PC-3 (cell line): ENCODE measurements around the gene PEX13. TPM values are rescaled to one million over a fixed set of nuclear protein-coding genes. Genes with fewer than 3 reads are reported as not detected.

ENCODE experiments used
- ATAC-seq: fragments of 200-7000 bp; cut with Tn5 transposase; 2 replicates; pipeline ENCODE4 v1.9.1; 2020; ENCODE audit warnings: mild to moderate bottlenecking, moderate library complexity
- BruUV-seq: library from RNA; stranded (reverse); fragments of 400-500 nt; replicated peaks from 2 replicates; lab custom pipeline; 2021; lab: Mats Ljungman, UMichigan
- CTCF ChIA-PET: fragments of 300-600 bp; sonication (Branson Sonifier 250); formaldehyde crosslinking; loops from one replicate; lab custom pipeline; 2022; ENCODE audit warnings: antibody characterized with exemption; lab: Charles Lee
- POLR2A ChIA-PET: fragments of 300-600 bp; sonication (Branson Sonifier 250); formaldehyde crosslinking; loops from one replicate; lab custom pipeline; 2022; ENCODE audit warnings: antibody characterized with exemption; ENCODE audit not compliant: unreplicated experiment; lab: Charles Lee
- DNase-seq: peaks from one replicate; pipeline ENCODE4 v3.0.0-alpha.2; 2015
- H2AFZ ChIP-seq: fragments of 300-600 bp; sonication (generic); 2 replicates; pipeline ENCODE4 v1.6.0; 2016; ENCODE audit warnings: antibody characterized with exemption, low read length
- H3F3A ChIP-seq: fragments of 300-600 bp; sonication (generic); one replicate; pipeline ENCODE4 v1.6.0; 2017; ENCODE audit warnings: antibody characterized with exemption, low read length, control low read depth, mild to moderate bottlenecking; ENCODE audit not compliant: unreplicated experiment
- H3K27ac ChIP-seq: fragments of 300-600 bp; sonication (generic); 2 replicates; pipeline ENCODE4 v1.5.1; 2016; ENCODE audit warnings: mild to moderate bottlenecking, low read length
- H3K27me3 ChIP-seq: fragments of 300-600 bp; sonication (generic); 2 replicates; pipeline ENCODE4 v1.6.1; 2016; ENCODE audit warnings: low read length, mixed read lengths
- H3K36me3 ChIP-seq: fragments of 300-600 bp; sonication (generic); 2 replicates; pipeline ENCODE4 v1.6.1; 2016; ENCODE audit warnings: low read depth, mixed run types, low read length, mixed read lengths
- H3K4me1 ChIP-seq: fragments of 300-600 bp; sonication (generic); 2 replicates; pipeline ENCODE4 v1.5.1; 2016; ENCODE audit warnings: low read length; ENCODE audit not compliant: insufficient read depth
- H3K4me2 ChIP-seq: fragments of 300-600 bp; sonication (generic); 2 replicates; pipeline ENCODE4 v1.6.0; 2016; ENCODE audit warnings: low read length
- H3K4me3 ChIP-seq: fragments of 300-600 bp; sonication (generic); 2 replicates; pipeline ENCODE4 v1.5.1; 2016; ENCODE audit warnings: mild to moderate bottlenecking, low read length, mixed read lengths
- H3K79me2 ChIP-seq: fragments of 300-600 bp; sonication (generic); 2 replicates; pipeline ENCODE4 v1.6.1; 2017; ENCODE audit warnings: low read length, mixed read lengths
- H3K9ac ChIP-seq: fragments of 300-600 bp; sonication (generic); 2 replicates; pipeline ENCODE4 v1.6.0; 2016; ENCODE audit warnings: mild to moderate bottlenecking, low read length
- H3K9me2 ChIP-seq: fragments of 300-600 bp; sonication (generic); replicated peaks from 2 replicates; pipeline ENCODE4 v1.6.1; 2016; ENCODE audit warnings: mixed run types, low read length, mixed read lengths
- H3K9me3 ChIP-seq: fragments of 300-600 bp; sonication (generic); 2 replicates; pipeline ENCODE4 v1.6.1; 2016; ENCODE audit warnings: low read length, mixed read lengths
- H4K20me1 ChIP-seq: fragments of 300-600 bp; sonication (generic); 2 replicates; pipeline ENCODE4 v1.6.1; 2016; ENCODE audit warnings: low read length, mixed read lengths
- CTCF ChIP-seq: fragments of 300-600 bp; sonication (generic); conservative IDR thresholded peaks from 2 replicates; pipeline ENCODE4 v1.5.1; 2017; ENCODE audit warnings: antibody characterized with exemption, low read depth, mild to moderate bottlenecking, low read length
- EZH2 ChIP-seq: fragments of 300-600 bp; sonication (generic); IDR thresholded peaks from one replicate; pipeline ENCODE4 v1.6.1; 2017; ENCODE audit warnings: antibody characterized with exemption, mild to moderate bottlenecking, low read length; ENCODE audit not compliant: unreplicated experiment
- EZH2phosphoT487 ChIP-seq: fragments of 300-600 bp; sonication (generic); IDR thresholded peaks from 2 replicates; pipeline ENCODE4 v1.6.1; 2018; ENCODE audit warnings: mild to moderate bottlenecking, antibody characterized with exemption, low read length, borderline replicate concordance
- intact Hi-C: fragments of 100-400 bp; cut with micrococcal nuclease; formaldehyde crosslinking; loops from 2 replicates; pipeline ENCODE4 v1.9.0; 2023
- total RNA-seq: library from RNA; depleted of rRNA; stranded (reverse); fragments of >200 nt; gene quantifications from 2 replicates; pipeline ENCODE4 v1.2.3, GENCODE V29; 2014

The PEX13 gene
- total RNA-seq, 1 experiment from 2014 or later, result 37.7 TPM

- POLR2A ChIA-PET, result no interaction called here
- Histone ChIP-seq H3K9ac (no peak overlapping the region), H3K9me2 (no peaks in the 10 kb centered on the region), H3K79me2 (no peaks in the 10 kb centered on the region), H3K4me3 (no peak overlapping the region), H3K27me3 (no peaks in the 10 kb centered on the region), H3K4me1 (no peaks in the 10 kb centered on the region), H2AFZ (no peak overlapping the region), H3K36me3 (peaks cover 21% of the 10 kb centered on the region; the same call in 1 of the 2 replicates), H3F3A (no peaks in the 10 kb centered on the region), H3K9me3 (no peaks in the 10 kb centered on the region), H4K20me1 (no peaks in the 10 kb centered on the region), H3K27ac (no peak overlapping the region), H3K4me2 (no peak overlapping the region)
- CTCF ChIA-PET, result no interaction called here
- TF ChIP-seq CTCF, result no peak
- no peak for DNase-seq
- intact Hi-C loops, result no loop called here
- no TSS peak for BruUV-seq
- no peak for ATAC-seq
These were observed 27.7 kb downstream of the PEX13 start for GRCh38 chr2:61045226-61045625.

GRCh38 chr2:61045999-61046398 lies 28.5 kb downstream of the PEX13 start:
- no TSS peak for BruUV-seq
- ATAC-seq (no peak), DNase-seq (no peak)
- Histone ChIP-seq H3K9me2 (no peaks in the 10 kb centered on the region), H2AFZ (no peak overlapping the region), H3K79me2 (no peaks in the 10 kb centered on the region), H3K27ac (no peak overlapping the region), H3K9ac (no peak overlapping the region), H3K4me3 (no peak overlapping the region), H3K9me3 (no peaks in the 10 kb centered on the region), H3K36me3 (peaks cover 21% of the 10 kb centered on the region; the same call in 1 of the 2 replicates), H3K4me1 (no peaks in the 10 kb centered on the region), H4K20me1 (no peaks in the 10 kb centered on the region), H3F3A (no peaks in the 10 kb centered on the region), H3K4me2 (no peak overlapping the region), H3K27me3 (no peaks in the 10 kb centered on the region)
- ChIA-PET POLR2A (no interaction called here), CTCF (no interaction called here)
- intact Hi-C loops, result no loop called here
- TF ChIP-seq CTCF (no peak), EZH2 (no peak), EZH2phosphoT487 (no peak)

- intact Hi-C loops, result no loop called here
- Histone ChIP-seq H4K20me1 (no peaks in the 10 kb centered on the region), H3F3A (no peaks in the 10 kb centered on the region), H3K27ac (no peak overlapping the region), H3K36me3 (no peaks in the 10 kb centered on the region), H3K27me3 (no peaks in the 10 kb centered on the region), H3K4me2 (no peak overlapping the region), H3K9me3 (no peaks in the 10 kb centered on the region), H3K4me1 (no peaks in the 10 kb centered on the region), H3K9ac (no peak overlapping the region), H2AFZ (no peak overlapping the region), H3K4me3 (no peak overlapping the region), H3K79me2 (no peaks in the 10 kb centered on the region), H3K9me2 (no peaks in the 10 kb centered on the region)
- BruUV-seq, result no TSS peak
- DNase-seq, result no peak
- POLR2A ChIA-PET, result no interaction called here
- no peak for TF ChIP-seq EZH2phosphoT487
- no peak for TF ChIP-seq EZH2
- no peak for TF ChIP-seq CTCF
- peak; percentile 56 for ATAC-seq
- CTCF ChIA-PET, result no interaction called here
These were observed 38.0 kb downstream of the PEX13 start for GRCh38 chr2:61055557-61055956.
